VCaP (cell line): Measurements from ENCODE around the gene SMIM33.
"Not testable (repeated sequence)": the region's sequence is repeated elsewhere in the genome, so short reads cannot be mapped to it uniquely, and the experiment has no call there.

Experiments used
- H3K27ac ChIP-seq: fragments of 450-650 bp; 2 replicates; pipeline ENCODE4 v1.5.1; 2017
- TF ChIP-seq, protein P1 (sequence below): fragments of 450-650 bp; conservative IDR thresholded peaks from 2 replicates; pipeline ENCODE4 v1.5.1; 2017; ENCODE audit warnings: mild to moderate bottlenecking, moderate library complexity

Gene SMIM33

DNA sequence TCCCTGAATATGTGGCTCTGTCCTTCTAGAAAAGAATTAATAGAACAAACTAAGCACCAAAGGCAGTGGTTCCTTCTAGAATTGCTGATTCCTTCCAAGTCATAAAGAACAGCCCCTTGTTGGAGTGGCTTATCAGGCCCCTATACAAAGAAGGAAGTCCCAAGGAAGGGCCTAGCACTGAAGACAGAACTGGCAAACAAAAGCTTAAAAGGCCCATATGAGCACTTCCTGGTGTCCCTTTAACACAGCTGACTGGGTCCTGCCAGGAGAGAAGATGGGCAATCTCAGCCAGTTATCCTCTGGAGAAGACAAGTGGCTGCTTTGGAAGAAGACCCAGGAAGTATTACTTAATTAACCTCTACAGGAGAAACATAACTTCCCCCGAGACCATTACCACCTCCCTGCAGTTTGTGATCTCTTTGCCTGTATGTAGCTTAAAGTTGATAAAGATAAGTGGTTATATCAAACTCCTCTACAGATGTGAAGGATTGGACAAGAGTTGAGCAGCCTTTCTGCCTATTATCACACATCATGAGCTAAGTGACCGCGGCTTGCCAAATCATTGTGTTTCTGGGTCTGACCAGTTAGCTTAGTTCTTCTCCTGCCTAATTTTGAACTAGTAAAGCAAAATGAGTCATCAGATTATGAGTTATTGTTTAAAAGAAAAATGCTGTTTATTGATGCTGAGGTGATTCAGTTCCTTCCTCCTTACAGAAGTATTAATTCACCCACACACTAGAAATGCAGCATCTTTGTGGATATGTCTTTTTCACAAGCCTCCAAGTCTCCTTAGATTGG lies 25.0 kb downstream of the SMIM33 start:
- TF ChIP-seq, protein P1, sequence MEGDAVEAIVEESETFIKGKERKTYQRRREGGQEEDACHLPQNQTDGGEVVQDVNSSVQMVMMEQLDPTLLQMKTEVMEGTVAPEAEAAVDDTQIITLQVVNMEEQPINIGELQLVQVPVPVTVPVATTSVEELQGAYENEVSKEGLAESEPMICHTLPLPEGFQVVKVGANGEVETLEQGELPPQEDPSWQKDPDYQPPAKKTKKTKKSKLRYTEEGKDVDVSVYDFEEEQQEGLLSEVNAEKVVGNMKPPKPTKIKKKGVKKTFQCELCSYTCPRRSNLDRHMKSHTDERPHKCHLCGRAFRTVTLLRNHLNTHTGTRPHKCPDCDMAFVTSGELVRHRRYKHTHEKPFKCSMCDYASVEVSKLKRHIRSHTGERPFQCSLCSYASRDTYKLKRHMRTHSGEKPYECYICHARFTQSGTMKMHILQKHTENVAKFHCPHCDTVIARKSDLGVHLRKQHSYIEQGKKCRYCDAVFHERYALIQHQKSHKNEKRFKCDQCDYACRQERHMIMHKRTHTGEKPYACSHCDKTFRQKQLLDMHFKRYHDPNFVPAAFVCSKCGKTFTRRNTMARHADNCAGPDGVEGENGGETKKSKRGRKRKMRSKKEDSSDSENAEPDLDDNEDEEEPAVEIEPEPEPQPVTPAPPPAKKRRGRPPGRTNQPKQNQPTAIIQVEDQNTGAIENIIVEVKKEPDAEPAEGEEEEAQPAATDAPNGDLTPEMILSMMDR = no peak
- no peak overlapping the region for H3K27ac ChIP-seq

DNA sequence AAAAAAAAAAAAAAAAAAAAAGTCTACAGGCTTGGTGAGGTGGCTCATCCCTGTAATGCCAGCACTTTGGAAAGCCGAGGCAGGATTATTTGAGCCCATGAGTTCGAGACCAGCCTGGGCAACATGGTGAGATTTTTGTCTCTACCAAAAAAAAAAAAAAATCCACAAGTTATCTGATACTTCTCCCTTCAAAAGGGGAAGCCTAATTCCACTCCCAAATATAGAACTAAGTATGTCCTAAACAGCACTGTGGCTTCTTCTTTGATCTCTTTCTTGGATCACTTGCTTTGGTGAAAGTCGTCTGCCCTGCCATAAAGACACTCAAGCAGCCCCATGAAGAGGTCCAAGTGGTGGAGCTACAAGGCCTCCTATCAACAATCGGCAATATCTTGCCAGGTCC lies 30.6 kb downstream of the SMIM33 start:
- no peak overlapping the region for H3K27ac ChIP-seq
- TF ChIP-seq, protein P1 = no peak

GRCh38 chr5:139503036-139503817 lies 32.4 kb downstream of the SMIM33 start:
- not testable (repeated sequence) for H3K27ac ChIP-seq

GRCh38 chr5:139503879-139504278 lies 33.1 kb downstream of the SMIM33 start:
- H3K27ac ChIP-seq = not testable (repeated sequence)

GRCh38 chr5:139504722-139505121 lies 33.9 kb downstream of the SMIM33 start:
- H3K27ac ChIP-seq = not testable (repeated sequence)

DNA sequence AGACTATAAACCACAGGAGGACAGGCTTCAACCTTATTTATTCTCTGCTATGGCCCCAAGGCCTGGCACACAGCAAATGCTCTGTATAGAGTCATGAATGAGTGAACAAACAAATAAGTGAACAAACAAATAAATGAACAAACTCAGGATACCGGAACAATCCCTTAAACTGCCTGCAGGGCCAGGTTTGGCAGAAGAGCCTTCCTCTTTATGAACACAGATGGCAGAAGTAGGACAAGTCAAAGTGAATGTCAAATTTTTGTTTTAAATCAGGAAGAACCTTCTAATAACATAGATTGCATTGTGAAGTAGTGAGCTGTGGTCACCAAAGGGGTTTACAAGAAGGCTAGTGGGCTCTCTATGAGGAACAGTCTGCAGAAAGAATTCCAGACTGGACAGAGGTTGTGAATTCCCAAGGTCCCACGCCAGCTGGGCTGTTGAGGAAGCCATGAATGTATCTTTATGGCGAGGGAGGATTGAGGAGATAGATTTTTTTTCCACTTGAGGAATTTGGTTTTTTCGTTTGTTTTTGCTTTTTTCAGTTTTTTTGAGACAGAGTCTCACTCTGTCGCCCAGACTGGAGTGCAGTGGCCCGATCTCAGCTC lies 42.1 kb downstream of the SMIM33 start:
- TF ChIP-seq, protein P1 = no peak
- no peak overlapping the region for H3K27ac ChIP-seq

DNA sequence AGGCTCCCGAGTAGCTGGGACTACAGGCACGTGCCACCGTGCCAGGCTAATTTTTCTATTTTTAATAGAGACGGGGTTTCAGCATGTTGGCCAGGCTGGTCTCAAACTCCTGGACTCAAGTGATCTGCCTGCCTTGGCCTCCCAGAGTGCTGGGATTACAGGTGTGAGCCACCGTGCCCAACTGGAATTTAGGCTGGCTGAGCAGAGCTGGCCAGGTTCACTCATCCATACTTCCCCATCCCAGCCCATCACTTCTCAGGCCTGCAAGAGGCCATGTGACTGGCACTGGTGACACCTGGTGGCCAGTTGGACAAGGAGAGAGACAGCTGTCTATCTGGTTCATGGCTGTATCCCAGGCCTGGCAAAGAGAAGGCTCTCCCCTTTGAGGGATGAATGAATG lies 42.6 kb downstream of the SMIM33 start:
- TF ChIP-seq, protein P1 = peak; percentile 85
- H3K27ac ChIP-seq = not testable (repeated sequence)

GRCh38 chr5:139513852-139514485 lies 43.2 kb downstream of the SMIM33 start:
- no peak overlapping the region for H3K27ac ChIP-seq
- TF ChIP-seq, protein P1 = peak; percentile 33
